Upper lobe of left lung (tissue), 4 donors: Measurements from ENCODE around the gene RITA1.

ENCODE experiments used
- CTCF ChIP-seq, 6 experiments: fragments of 450-650 bp in 4 of 6; fragments of 200-600 bp in 2 of 6; sonication (generic) in 2 of 6; IDR thresholded peaks; one replicate each; pipeline ENCODE4 v1.5.1; 2016 to 2019; ENCODE audit warnings: antibody characterized with exemption in 6 of 6
- EP300 ChIP-seq, 4 donors: sonication (generic); formaldehyde crosslinking; IDR thresholded peaks; one replicate each; pipeline ENCODE4 v1.5.1; 2017; ENCODE audit warnings: antibody characterized with exemption in 4 of 4, control low read depth in 2 of 4
- POLR2A ChIP-seq, 4 donors: fragments of 450-650 bp; IDR thresholded peaks; one replicate each; pipeline ENCODE4 v1.5.1; 2016 to 2017; ENCODE audit warnings: antibody characterized with exemption in 4 of 4, mild to moderate bottlenecking in 2 of 4
- POLR2AphosphoS5 ChIP-seq, 2 donors: sonication (generic); formaldehyde crosslinking; IDR thresholded peaks; one replicate each; pipeline ENCODE4 v1.5.1; 2017; ENCODE audit warnings: antibody characterized with exemption in 2 of 2

- TF ChIP-seq CTCF (IDR thresholded peaks at IDR 0.05) (no peak), EP300 (IDR thresholded peaks at IDR 0.05) (no peak), POLR2A (IDR thresholded peaks at IDR 0.05) (no peak), POLR2AphosphoS5 (IDR thresholded peaks at IDR 0.05) (no peak)
Observed at GRCh38 chr12:113143959-113144358, 41.6 kb upstream of the RITA1 start.
